Epidermal melanocyte (primary cell): ENCODE measurements around the gene SPATA19.
"Not testable (repeated sequence)": the region's sequence is repeated elsewhere in the genome, so short reads cannot be mapped to it uniquely, and the experiment has no call there.

Experiments
- DNase-seq: peaks from one replicate; pipeline ENCODE4 v3.0.0; 2011; ENCODE audit warnings: low spot score; ENCODE audit not compliant: insufficient read length

The SPATA19 gene

GRCh38 chr11:133845413-133845812, at the start of gene SPATA19:
SPATA19 (minus strand) TSS chr11:133845513; CDS start chr11:133845446, 67 bp downstream.
- DNase-seq = no peak

DNA sequence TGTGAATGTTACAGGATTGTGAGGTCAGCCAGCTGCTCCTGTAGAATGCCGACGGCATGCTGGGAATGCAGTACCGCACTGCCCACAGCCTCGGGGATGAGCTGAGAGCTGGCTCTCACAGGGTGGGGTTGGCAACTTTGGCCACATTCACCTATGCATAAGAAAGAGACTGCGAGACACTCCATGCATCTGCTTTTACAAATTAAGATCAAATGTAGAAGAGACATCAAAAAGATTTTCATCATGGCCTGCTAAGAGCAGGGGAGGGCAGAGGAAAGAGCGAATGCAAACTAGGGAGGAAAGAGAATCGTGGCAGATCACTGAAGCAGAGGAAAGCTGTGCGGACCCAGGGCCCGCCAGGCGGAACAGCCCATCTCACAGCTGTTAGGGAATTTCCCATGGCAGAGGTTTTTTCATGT, 49.8 kb upstream of the SPATA19 start:
- DNase-seq = no peak

DNA sequence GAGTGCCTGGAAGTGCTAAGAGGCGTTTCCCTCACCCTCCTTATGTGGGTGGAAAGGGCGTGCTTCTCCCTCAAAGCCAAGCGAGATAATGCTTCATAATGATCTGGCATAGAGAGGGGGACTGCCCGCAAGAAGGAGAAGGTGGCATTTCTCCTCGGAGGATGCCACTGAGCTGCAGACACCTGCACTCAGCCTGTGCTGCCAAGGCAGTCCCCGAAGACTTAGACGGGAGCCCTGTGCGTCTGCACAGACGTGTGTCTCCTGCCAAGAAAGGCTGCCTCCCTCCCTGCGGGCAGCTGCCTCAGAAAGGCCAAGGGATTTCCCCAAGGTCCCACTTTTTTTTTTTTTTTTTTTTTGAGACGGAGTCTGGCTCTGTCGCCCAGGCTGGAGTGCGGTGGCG, 48.1 kb upstream of the SPATA19 start:
- DNase-seq = no peak

DNA sequence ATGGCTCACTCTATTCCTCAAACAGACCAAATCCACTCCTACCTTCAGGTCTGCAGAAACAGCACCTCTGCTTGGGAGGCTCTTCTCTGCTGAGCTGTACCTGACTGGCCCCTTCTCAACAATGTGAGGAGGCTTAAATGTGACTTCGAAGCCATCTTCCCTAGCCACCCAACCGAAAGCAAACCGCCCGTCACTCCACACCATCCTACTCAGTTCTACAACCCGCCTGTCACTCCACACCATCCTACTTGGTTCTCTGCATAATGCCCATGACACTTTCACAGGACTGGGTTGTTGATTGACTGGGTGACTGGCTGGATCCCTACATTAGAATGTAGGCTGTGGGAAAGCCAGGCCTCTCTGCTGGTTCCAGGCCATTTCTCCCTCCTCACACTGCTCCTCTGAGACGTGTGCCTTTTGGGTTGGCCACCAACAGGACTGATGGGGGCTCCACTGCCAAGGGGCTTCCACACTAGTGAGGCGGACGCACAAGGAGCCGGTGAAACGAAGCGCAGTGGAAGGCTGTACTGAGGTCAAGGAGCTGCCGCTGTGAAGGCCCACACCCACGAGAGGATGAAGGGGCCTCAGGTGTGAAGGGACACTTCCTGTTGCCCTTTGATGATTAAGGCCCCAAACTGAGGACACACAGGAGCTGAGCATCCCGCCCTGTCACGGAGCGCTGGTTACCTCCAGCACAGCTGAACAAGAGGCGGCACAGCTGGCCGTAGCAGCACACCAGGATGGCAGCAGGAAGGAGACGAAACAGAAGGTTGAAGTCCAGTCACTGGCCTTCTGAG, 47.5 kb upstream of the SPATA19 start:
- DNase-seq = no peak

- DNase-seq = no peak
Measured at GRCh38 chr11:133892126-133892525, 46.8 kb upstream of the SPATA19 start.

DNA sequence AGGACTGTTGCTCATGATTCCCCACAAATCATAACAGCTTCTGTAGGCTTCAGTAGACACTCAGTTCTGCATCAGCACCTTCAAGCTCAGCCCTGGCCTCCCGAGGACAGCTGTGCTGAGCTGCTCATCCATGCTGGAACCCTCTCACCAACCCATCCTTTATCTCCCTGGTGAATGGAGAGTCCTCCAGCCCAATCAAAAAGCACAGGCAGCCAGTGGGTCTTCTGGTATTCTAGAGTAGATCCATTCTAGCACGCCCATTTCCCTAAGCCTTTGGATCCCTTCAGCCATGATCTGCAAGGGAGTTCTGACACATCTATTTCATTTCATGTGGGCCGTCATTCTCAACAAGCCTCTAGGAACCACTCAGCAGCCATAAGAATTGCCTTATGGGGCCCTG, 44.6 kb upstream of the SPATA19 start:
- no peak for DNase-seq

- no peak for DNase-seq
Measured at GRCh38 chr11:133889188-133889587, 43.9 kb upstream of the SPATA19 start.

DNA sequence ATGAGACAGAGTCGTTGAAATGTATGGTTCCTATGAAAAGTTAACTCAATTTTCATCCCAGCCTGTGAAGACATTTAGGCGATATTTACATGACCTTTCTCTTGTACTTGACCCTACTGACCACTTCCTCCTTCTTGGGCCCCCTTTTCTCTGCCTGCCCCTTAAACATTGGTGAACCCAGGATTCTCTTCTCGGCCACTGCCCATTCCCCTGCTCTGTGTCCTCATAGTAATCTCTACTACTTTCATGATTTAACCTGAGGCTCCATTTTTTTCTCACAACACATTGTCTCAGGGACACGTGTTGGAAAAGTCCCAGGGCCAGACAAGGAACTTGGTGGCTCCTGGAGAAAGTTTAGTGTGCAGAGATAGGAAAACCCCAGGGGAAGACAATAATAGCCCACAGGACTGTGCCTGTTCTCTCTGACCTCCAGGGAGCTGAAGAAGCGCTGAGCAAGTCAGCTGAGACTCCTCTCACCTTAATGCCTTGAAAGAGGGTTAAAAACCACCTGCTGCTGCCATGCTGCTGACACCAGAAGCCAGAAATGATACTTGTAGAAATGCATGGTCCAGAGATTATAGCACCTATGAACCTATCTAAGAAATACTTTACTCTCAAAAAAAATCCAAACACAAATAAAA, 42.5 kb upstream of the SPATA19 start:
- DNase-seq = no peak

DNA sequence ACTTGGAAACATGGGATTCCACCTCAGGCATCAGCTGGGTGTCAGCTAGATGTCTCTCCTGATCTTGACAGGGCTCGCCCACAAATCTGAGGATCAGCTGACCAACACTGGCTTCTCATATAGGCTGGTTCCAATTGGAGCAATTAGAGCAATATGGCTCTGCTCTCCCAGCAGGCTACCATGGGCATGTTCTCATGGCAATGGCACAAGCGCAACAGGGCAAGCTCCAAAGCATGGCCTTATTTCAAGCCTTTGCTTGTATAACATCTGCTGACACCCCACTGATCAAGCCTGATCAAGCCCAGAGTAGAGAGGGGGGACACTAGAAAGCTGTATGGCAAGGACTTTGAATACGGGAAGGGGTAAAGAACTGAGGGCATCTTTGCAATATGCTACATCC, 40.7 kb upstream of the SPATA19 start:
- DNase-seq = no peak

DNA sequence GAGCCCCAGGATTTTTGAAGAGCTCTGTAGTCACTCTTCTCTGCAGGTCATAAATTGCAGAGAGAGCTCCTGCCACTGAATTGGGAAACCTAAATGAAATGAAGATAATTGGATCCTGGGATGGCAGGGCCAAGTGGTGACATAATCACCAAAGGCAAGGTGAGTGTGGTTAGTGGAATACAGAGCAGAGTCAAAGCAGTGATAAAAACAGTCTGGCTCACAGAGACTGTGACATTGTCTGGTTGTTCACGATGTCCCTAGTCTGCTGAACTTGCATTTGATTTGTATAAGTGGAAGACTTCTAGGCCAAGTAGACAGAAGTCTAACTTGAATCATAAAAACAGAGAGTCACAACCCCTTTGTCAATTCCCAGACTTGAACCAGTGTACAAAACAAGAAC, 26.8 kb upstream of the SPATA19 start:
- no peak for DNase-seq

DNA sequence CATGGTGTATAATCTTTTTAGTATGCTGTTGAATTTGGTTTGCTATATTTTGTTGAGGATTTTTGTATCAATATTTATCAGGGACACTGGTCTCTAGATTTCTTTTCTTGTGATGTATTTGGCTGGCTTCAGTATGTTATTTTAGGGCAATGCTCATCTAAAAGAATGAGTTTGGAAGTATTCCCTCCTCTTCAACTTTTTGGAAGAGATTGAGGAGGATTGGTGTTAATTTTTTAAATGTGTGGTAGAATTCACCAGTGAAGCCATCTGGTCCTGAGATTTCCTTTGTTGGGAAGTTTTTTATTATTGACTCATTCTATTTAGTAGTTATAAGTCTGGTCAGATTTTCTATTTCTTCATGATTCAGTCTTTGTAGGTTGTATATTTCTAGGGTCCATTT, 22.1 kb upstream of the SPATA19 start:
- no peak for DNase-seq

- no peak for DNase-seq
Measured at GRCh38 chr11:133865466-133865865, 20.2 kb upstream of the SPATA19 start.

DNA sequence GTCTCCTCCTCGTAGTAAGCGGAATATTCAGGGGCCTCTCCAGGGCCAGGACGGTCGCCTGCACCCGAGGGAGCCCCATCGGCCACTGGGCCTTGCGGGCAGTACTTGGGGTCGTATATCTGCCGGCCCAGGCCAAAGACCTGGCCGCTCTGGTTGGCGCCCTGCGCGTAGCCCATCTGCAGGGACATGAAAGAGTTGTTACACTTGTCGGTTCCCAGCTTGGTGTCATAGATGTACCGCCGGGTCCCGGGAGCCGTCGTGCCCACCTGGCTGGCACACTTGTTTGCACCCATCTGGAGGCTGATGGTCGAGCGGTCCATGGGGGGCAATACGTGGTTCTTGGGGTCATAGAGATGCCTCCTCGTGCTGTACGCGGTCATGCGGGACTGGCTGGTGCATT, 19.4 kb upstream of the SPATA19 start:
- DNase-seq = no peak

DNA sequence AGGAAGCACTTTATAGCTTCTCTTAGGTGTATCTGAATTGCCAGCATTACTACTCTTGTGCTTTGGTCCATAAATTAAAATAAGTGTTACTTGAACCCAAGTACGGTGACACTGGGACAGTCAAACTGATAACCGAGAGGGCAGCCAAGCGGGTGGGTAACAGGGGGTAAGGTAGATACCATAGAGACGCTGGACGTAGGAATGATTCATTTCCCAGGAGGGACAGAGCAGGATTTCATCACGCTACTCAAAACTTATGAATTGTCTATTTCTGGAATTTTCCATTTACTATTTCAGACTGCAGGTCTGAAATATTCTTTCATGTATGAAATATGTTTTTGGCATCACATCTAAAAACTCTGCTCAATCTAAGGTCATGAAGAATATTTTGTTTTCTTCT, 14.8 kb upstream of the SPATA19 start:
- no peak for DNase-seq

GRCh38 chr11:133854330-133854960, 9.1 kb upstream of the SPATA19 start:
- not testable (repeated sequence) for DNase-seq

GRCh38 chr11:133844217-133844616, 1.1 kb downstream of the SPATA19 start:
- DNase-seq = no peak

- DNase-seq = no peak
Measured at GRCh38 chr11:133843454-133843987, 1.8 kb downstream of the SPATA19 start.

GRCh38 chr11:133842730-133843129, 2.6 kb downstream of the SPATA19 start:
- no peak for DNase-seq

GRCh38 chr11:133842053-133842452, 3.3 kb downstream of the SPATA19 start:
- no peak for DNase-seq

DNA sequence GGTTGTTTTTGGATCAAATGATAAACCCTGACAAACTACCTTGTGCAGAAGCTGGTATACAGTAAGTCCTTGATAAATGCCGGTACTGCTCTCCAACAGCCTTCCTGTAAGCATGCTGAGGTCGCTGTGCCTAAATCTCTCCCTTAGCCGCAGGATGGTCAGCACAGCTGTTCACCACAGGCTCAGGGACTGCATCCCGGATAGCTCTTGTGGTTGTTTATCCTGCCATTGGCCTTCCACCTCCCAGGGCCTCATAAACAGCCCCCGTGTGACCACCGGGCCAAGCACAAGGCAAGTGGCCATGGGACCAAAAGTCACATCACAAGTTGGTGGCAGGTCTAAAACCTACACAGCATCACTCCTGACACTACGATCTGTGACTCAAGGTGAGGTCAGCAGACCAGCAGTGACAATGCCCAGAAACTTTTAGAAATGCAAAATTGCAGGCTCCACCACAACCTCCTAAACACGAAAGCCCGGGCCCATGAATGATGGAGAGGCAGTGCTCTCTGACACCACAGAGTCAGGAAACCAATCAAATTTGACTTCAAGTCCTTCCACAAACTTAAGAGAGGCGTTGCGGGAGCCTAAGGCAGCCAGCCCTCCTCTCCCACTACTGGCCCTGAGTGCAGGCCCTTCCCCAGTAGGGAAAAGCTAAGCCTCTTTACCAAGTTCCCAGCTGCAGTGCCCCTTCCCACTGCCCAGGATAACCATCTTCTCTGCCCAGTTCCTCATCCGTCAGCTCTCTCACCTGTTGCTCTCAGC, 3.9 kb downstream of the SPATA19 start:
- DNase-seq = no peak

- no peak for DNase-seq
Measured at GRCh38 chr11:133840479-133840941, 4.8 kb downstream of the SPATA19 start.
